IMR-90 (cell line): Measurements from ENCODE around the gene ATXN10. TPM values are rescaled to one million over a fixed set of nuclear protein-coding genes. Genes with fewer than 3 reads are reported as not detected.

ENCODE experiments used
- ATAC-seq: fragments of 200-7000 bp; cut with Tn5 transposase; 2 replicates; pipeline ENCODE4 v1.9.1; 2020; ENCODE audit warnings: low read depth, mild to moderate bottlenecking, moderate library complexity
- BruUV-seq: library from RNA; stranded (reverse); fragments of 400-500 nt; replicated peaks from 2 replicates; lab custom pipeline; 2021; lab: Mats Ljungman, UMichigan
- CTCF ChIA-PET: fragments of 300-600 bp; formaldehyde crosslinking; extraction: SDS; loops from one replicate; lab custom pipeline; 2021; ENCODE audit warnings: antibody characterized with exemption; lab: Yijun Ruan, JAX
- POLR2A ChIA-PET: fragments of 300-600 bp; sonication (Branson Sonifier 250); formaldehyde crosslinking; loops from one replicate; lab custom pipeline; 2022; ENCODE audit warnings: antibody characterized with exemption; ENCODE audit not compliant: unreplicated experiment; lab: Charles Lee
- DNase-seq: peaks from one replicate; pipeline ENCODE4 v3.0.0; 2013
- H2AFZ ChIP-seq: replicated peaks from 2 replicates; pipeline ENCODE3; 2013; ENCODE audit warnings: low read length, mild to moderate bottlenecking; ENCODE audit not compliant: poor library complexity
- H2AK5ac ChIP-seq: 2 replicates; pipeline ENCODE4 v1.6.1; 2013; ENCODE audit warnings: low read depth, low read length, inconsistent platforms
- H2AK9ac ChIP-seq: replicated peaks from 2 replicates; pipeline ENCODE3; 2013; ENCODE audit warnings: mild to moderate bottlenecking, low read depth, low read length, moderate library complexity; ENCODE audit not compliant: poor library complexity
- H2BK120ac ChIP-seq: 2 replicates; pipeline ENCODE4 v1.6.1; 2013; ENCODE audit warnings: low read depth, low read length, inconsistent platforms
- H2BK15ac ChIP-seq: 3 replicates; pipeline ENCODE4 v1.6.1; 2013; ENCODE audit warnings: low read depth, low read length, inconsistent platforms
- H2BK20ac ChIP-seq: 2 replicates; pipeline ENCODE4 v1.6.1; 2013; ENCODE audit warnings: low read depth, mild to moderate bottlenecking, inconsistent platforms, low read length, moderate library complexity
- H2BK5ac ChIP-seq: 2 replicates; pipeline ENCODE4 v1.6.1; 2013; ENCODE audit warnings: mild to moderate bottlenecking, low read depth, low read length, inconsistent platforms; ENCODE audit not compliant: poor library complexity, severe bottlenecking
- H3K14ac ChIP-seq: replicated peaks from 2 replicates; pipeline ENCODE4 v1.6.1; 2013; ENCODE audit warnings: low read depth, low read length, inconsistent platforms
- H3K18ac ChIP-seq: 2 replicates; pipeline ENCODE4 v1.6.1; 2013; ENCODE audit warnings: low read depth, low read length, control low read depth
- H3K23ac ChIP-seq: 2 replicates; pipeline ENCODE4 v1.6.1; 2013; ENCODE audit warnings: low read depth, low read length, inconsistent platforms
- H3K27ac ChIP-seq: 2 replicates; pipeline ENCODE4 v1.5.1; 2013; ENCODE audit warnings: mild to moderate bottlenecking, control low read depth, low read length; ENCODE audit not compliant: insufficient read depth
- H3K27me3 ChIP-seq: 2 replicates; pipeline ENCODE4 v1.6.1; 2013; ENCODE audit warnings: low read length; ENCODE audit not compliant: control insufficient read depth, insufficient read depth
- H3K36me3 ChIP-seq: 2 replicates; pipeline ENCODE4 v1.6.1; 2013; ENCODE audit warnings: low read length, mixed read lengths; ENCODE audit not compliant: control insufficient read depth, insufficient read depth
- H3K4ac ChIP-seq: 2 replicates; pipeline ENCODE4 v1.6.1; 2013; ENCODE audit warnings: low read depth, low read length, inconsistent platforms
- H3K4me1 ChIP-seq: 2 replicates; pipeline ENCODE4 v1.6.1; 2013; ENCODE audit warnings: low read length, mixed read lengths; ENCODE audit not compliant: control insufficient read depth, insufficient read depth
- H3K4me2 ChIP-seq: 2 replicates; pipeline ENCODE4 v1.6.1; 2013; ENCODE audit warnings: low read depth, mild to moderate bottlenecking, control low read depth, low read length, moderate library complexity
- H3K4me3 ChIP-seq: 2 replicates; pipeline ENCODE4 v1.5.1; 2013; ENCODE audit warnings: low read depth, mild to moderate bottlenecking, control low read depth, low read length, moderate library complexity; ENCODE audit not compliant: insufficient read depth
- H3K56ac ChIP-seq: 2 replicates; pipeline ENCODE4 v1.6.1; 2013; ENCODE audit warnings: low read length, inconsistent platforms; ENCODE audit not compliant: insufficient read depth; ENCODE audit errors: extremely low read depth
- H3K79me1 ChIP-seq, 2 experiments: 2 replicates each; pipeline ENCODE4 v1.6.1; 2013; ENCODE audit warnings: low read length in 2 of 2, inconsistent platforms in 1 of 2, low read depth in 1 of 2
- H3K9ac ChIP-seq: 2 replicates; pipeline ENCODE4 v1.6.1; 2013; ENCODE audit warnings: low read depth, low read length, control low read depth
- H3K9me1 ChIP-seq: 2 replicates; pipeline ENCODE4 v1.6.1; 2013; ENCODE audit warnings: low read length, inconsistent platforms; ENCODE audit not compliant: insufficient read depth
- H3K9me3 ChIP-seq: 2 replicates; pipeline ENCODE4 v1.6.1; 2013; ENCODE audit warnings: low read length; ENCODE audit not compliant: control insufficient read depth, insufficient read depth
- H4K20me1 ChIP-seq: 2 replicates; pipeline ENCODE4 v1.6.1; 2013; ENCODE audit warnings: low read length, inconsistent platforms; ENCODE audit not compliant: insufficient read depth
- H4K5ac ChIP-seq: 2 replicates; pipeline ENCODE4 v1.6.1; 2013; ENCODE audit warnings: mild to moderate bottlenecking, low read depth, low read length, control low read depth
- H4K8ac ChIP-seq, 2 experiments: 2 replicates each; pipeline ENCODE4 v1.6.1; 2013; ENCODE audit warnings: low read depth in 2 of 2, low read length in 2 of 2, control low read depth in 1 of 2, inconsistent platforms in 1 of 2
- H4K91ac ChIP-seq: 2 replicates; pipeline ENCODE4 v1.6.1; 2013; ENCODE audit warnings: low read depth, low read length, inconsistent platforms; ENCODE audit not compliant: insufficient read depth
- CHD1 ChIP-seq: IDR thresholded peaks from 2 replicates; pipeline ENCODE4 v1.6.1; 2012; ENCODE audit warnings: low read depth, low read length, improper control_type of control experiment
- MXI1 ChIP-seq: IDR thresholded peaks from 2 replicates; pipeline ENCODE4 v1.6.1; 2012; ENCODE audit warnings: low read depth, mild to moderate bottlenecking, low read length, moderate library complexity, borderline replicate concordance
- RAD21 ChIP-seq: IDR thresholded peaks from 2 replicates; pipeline ENCODE4 v1.6.1; 2012; ENCODE audit warnings: low read length, improper control_type of control experiment
- SMC3 ChIP-seq: fragments of 150-350 bp; IDR thresholded peaks from 2 replicates; pipeline ENCODE4 v1.6.1; 2016; ENCODE audit warnings: low read depth, mild to moderate bottlenecking, antibody characterized with exemption, low read length, moderate library complexity
- WGBS, 2 experiments: methylation state at CpG; one replicate each; pipeline versions ENCODE4 v1.1.5 to v1.1.7; 2013; ENCODE audit warnings: missing lambda C conversion rate in 2 of 2; ENCODE audit not compliant: insufficient read length in 1 of 2; ENCODE audit errors: extremely low coverage in 2 of 2; 5-methylcytosine and 5-hydroxymethylcytosine counted together
- dilution Hi-C: fragments of 300-500 bp; cut with HindIII; formaldehyde crosslinking; loops from one replicate; pipeline ENCODE4 v1.14.3; 2018; ENCODE audit warnings: low sequenced_read_pairs; ENCODE audit not compliant: unreplicated experiment
- in situ Hi-C: fragments of 300-500 bp; cut with MboI; formaldehyde crosslinking; loops from 3 replicates; pipeline ENCODE4 v1.14.3; 2019; ENCODE audit warnings: low sequenced_read_pairs, inconsistent platforms, mixed read lengths
- intact Hi-C: fragments of 100-400 bp; cut with micrococcal nuclease; formaldehyde crosslinking; loops from 2 replicates; pipeline ENCODE4 v1.10.0; 2022
- polyA plus RNA-seq, 3 experiments: library from polyadenylated mRNA; depleted of rRNA; stranded (reverse); fragments of >200 nt; gene quantifications; 2 replicates each; pipeline ENCODE4 v1.2.3, GENCODE V29; 2012; ENCODE audit warnings: low replicate concordance in 1 of 3
- total RNA-seq: library from RNA; depleted of rRNA; stranded (reverse); fragments of >200 nt; gene quantifications from 2 replicates; pipeline ENCODE4 v1.2.3, GENCODE V29; 2012
- TF ChIP-seq, protein P1 (sequence below): conservative IDR thresholded peaks from 2 replicates; pipeline ENCODE4 v1.5.1; 2012; ENCODE audit warnings: mild to moderate bottlenecking, low read depth, low read length, improper control_type of control experiment
- TF ChIP-seq, protein P2 (sequence below): fragments of 150-350 bp; IDR thresholded peaks from 2 replicates; pipeline ENCODE4 v1.6.1; 2017; ENCODE audit warnings: mild to moderate bottlenecking, antibody characterized with exemption, low read length, low read depth

The ATXN10 gene
- total and polyA plus RNA-seq, 2 of the 4 experiments (the other 2 are of a cell fraction) = 116 to 231 TPM

DNA sequence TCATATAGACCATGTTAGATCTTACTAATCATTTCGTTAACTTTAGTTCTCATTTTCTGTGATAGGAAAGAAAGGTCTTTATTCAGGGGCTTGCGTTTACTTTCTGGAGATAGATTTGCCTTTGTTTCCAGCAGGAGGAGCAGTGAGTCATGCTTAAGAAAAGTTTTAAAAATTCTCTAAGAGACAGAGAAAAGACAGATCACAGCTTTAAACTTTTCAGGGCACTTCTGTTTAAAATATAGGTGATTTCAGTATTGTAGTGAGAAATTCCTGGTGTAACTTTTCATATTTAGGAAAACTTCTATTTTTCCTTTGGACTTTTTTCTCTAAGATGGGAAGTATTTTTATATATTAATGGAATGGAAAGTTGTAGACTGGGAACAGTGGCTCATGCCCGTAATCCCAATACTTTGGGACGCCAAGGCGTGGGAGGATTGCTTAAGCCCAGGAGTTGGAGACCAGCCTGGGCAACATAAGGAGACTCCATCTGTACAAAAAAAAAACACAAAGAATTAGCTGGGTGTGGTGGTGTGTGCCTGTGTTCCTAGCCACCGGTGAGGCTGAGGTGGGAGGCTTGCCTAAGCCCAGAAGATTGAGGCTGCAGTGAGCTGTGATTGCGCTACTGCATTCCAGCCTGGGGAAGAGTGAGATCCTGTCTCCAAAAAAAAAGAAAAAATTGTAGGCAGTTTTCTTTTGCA is 60.3 kb downstream of the ATXN10 start:
- intact Hi-C loops (loop anchor here (5.0 kb wide), 2 partner anchors 50 to 115 kb away; no protein-coding TSS in a partner anchor), in situ Hi-C loops (no loop called here), dilution Hi-C loops (no loop called here)
- peak; percentile 47 for DNase-seq
- H3K4me3 ChIP-seq = no peak overlapping the region
- peaks cover 8% of the 10 kb centered on the region for H3K9me1 ChIP-seq
- CTCF ChIA-PET = interaction anchor here (0.6 to 1.4 kb wide), 7 partner anchors 13 to 184 kb away, joined by 3 to 4 read pairs (median 3); no protein-coding TSS in a partner anchor
- peak overlapping the region; percentile 49 for H2BK5ac ChIP-seq
- peak; percentile 79 for ATAC-seq
- H3K23ac ChIP-seq = no peak overlapping the region
- H2AK9ac ChIP-seq = no peak overlapping the region
- H2BK120ac ChIP-seq = no peak overlapping the region
- H3K4me1 ChIP-seq = peaks cover 6% of the 10 kb centered on the region
- H4K91ac ChIP-seq = peak overlapping the region; percentile 7; the same call in 1 of the 2 replicates
- H3K27me3 ChIP-seq = no peaks in the 10 kb centered on the region
- no peak overlapping the region for H3K56ac ChIP-seq
- H2AFZ ChIP-seq = no peak overlapping the region
- 0 out of 2 replicates have a peak overlapping the region, but pooled peaks have one; percentile 9 for H3K27ac ChIP-seq
- H3K14ac ChIP-seq = 0 out of 2 replicates have a peak overlapping the region, but pooled peaks have one; percentile 57
- WGBS, 2 experiments = no CpG with 5 or more reads among the region's 7 CpGs
- H3K9ac ChIP-seq = no peak overlapping the region
- no peak overlapping the region for H2BK15ac ChIP-seq
- peak overlapping the region; percentile 16; the same call in 1 of the 2 replicates for H3K4ac ChIP-seq
- peaks cover 27% of the 10 kb centered on the region; the same call in 1 of the 2 replicates for H4K20me1 ChIP-seq
- H3K4me2 ChIP-seq = peak overlapping the region; percentile 50; the same call in 1 of the 2 replicates
- peak overlapping the region; percentile 45; the same call in 1 of the 2 replicates for H2AK5ac ChIP-seq
- peak overlapping the region in 1 of 2 experiments; percentile 32; a peak in 1 of 4 replicates for H4K8ac ChIP-seq
- peaks cover 22% of the 10 kb centered on the region for H3K36me3 ChIP-seq
- H4K5ac ChIP-seq = no peak overlapping the region
- POLR2A ChIA-PET = no interaction called here
- H3K18ac ChIP-seq = 0 out of 2 replicates have a peak overlapping the region, but pooled peaks have one; percentile 12
- H3K9me3 ChIP-seq = no peaks in the 10 kb centered on the region
- TF ChIP-seq SMC3 (peak; percentile 51), CHD1 (no peak), RAD21 (peak; percentile 45), MXI1 (no peak)
- TF ChIP-seq, protein P1, sequence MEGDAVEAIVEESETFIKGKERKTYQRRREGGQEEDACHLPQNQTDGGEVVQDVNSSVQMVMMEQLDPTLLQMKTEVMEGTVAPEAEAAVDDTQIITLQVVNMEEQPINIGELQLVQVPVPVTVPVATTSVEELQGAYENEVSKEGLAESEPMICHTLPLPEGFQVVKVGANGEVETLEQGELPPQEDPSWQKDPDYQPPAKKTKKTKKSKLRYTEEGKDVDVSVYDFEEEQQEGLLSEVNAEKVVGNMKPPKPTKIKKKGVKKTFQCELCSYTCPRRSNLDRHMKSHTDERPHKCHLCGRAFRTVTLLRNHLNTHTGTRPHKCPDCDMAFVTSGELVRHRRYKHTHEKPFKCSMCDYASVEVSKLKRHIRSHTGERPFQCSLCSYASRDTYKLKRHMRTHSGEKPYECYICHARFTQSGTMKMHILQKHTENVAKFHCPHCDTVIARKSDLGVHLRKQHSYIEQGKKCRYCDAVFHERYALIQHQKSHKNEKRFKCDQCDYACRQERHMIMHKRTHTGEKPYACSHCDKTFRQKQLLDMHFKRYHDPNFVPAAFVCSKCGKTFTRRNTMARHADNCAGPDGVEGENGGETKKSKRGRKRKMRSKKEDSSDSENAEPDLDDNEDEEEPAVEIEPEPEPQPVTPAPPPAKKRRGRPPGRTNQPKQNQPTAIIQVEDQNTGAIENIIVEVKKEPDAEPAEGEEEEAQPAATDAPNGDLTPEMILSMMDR = peak; percentile 53
- TF ChIP-seq, protein P2, sequence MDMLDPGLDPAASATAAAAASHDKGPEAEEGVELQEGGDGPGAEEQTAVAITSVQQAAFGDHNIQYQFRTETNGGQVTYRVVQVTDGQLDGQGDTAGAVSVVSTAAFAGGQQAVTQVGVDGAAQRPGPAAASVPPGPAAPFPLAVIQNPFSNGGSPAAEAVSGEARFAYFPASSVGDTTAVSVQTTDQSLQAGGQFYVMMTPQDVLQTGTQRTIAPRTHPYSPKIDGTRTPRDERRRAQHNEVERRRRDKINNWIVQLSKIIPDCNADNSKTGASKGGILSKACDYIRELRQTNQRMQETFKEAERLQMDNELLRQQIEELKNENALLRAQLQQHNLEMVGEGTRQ = no peak
- H3K79me1 ChIP-seq = peaks cover 23 to 61% of the 10 kb centered on the region in 2 experiments
- H2BK20ac ChIP-seq = peak overlapping the region; percentile 7; the same call in 1 of the 2 replicates
- BruUV-seq = no TSS peak
